Measurements from ENCODE around the gene LRRC18. TPM values are rescaled to one million over a fixed set of nuclear protein-coding genes. Genes with fewer than 3 reads are reported as not detected.
A peak's percentile ranks its signal among the peaks of the same experiment; 100 is the strongest.

The LRRC18 gene
- total RNA-seq, 4 donors from 2014 or later, result not detected

DNA sequence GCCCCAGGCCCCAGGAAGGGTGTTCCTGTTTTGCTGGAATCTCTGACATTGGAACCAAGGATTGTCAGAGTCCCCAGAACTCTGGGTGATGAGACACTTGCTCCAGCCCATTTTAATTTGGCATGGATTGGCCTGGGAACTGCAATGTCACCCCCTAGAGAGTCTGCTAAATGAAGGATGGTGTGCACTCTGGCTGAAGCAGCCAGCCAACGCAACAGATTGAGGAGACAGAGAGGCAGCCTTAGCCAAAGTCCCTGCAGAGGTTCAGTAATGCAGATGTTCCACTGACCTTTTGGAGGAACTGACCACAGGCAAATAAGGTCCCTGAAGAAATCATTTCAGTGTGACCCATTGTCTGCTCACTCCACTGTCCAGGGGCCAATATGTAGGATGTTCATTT lies 13.4 kb downstream of the LRRC18 start:
- DNase-seq (ENCODE audit: low spot score in 2 of 2), result no peak
- no peak for TF ChIP-seq POLR2A (IDR thresholded peaks at IDR 0.05)
- TF ChIP-seq CTCF (IDR thresholded peaks at IDR 0.05), result no peak
- H3K4me3 ChIP-seq (ENCODE audit: low read depth, poor library complexity, severe bottlenecking), result no peak overlapping the region
- WGBS, 2 donors, result 63 to 75% methylated on average over 1 of the region's 1 CpG
- intact Hi-C loops (cut with DNase I; ENCODE audit: low total_unique reads), result no loop called here

- intact Hi-C loops (cut with DNase I; ENCODE audit: low total_unique reads), result no loop called here
- no peak for DNase-seq (ENCODE audit: low spot score in 2 of 2)
- WGBS, 2 donors, result 90 to 94% methylated on average over 4 of the region's 4 CpGs
- TF ChIP-seq POLR2A (IDR thresholded peaks at IDR 0.05) (no peak), CTCF (IDR thresholded peaks at IDR 0.05) (no peak)
- H3K4me3 ChIP-seq (ENCODE audit: low read depth, poor library complexity, severe bottlenecking), result no peak overlapping the region
These were observed 14.7 kb downstream of the LRRC18 start for GRCh38 chr10:48924988-48925387.

- intact Hi-C loops (cut with DNase I; ENCODE audit: low total_unique reads), result no loop called here
These were observed 15.9 kb downstream of the LRRC18 start for GRCh38 chr10:48923748-48924147.

DNA sequence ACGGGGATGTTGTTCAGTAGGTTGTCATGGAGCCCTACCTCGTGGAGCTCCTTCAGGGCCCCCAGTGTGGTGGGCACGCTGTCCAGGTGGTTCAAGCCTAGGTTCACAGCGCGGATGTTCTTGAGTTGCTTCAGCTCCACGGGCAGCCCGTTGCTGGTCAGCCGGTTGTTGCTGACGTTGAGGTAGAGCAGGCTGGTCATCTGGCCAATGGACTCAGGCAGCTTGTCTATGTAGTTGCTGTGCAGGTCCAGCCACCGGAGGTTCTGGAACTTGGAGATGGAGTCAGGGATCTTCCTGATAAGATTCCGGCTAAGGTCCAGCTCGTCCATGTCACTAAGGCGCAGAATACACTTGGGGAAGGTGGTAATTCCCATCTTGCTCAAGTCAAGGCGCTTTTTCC lies 26.0 kb downstream of the LRRC18 start:
- DNase-seq (ENCODE audit: low spot score in 2 of 2), result peak in 1 of 2 donors; percentile 6
- 93 to 94% methylated on average over 10 to 14 of the region's 14 CpGs for WGBS, 2 donors
- intact Hi-C loops (cut with DNase I; ENCODE audit: low total_unique reads), result no loop called here
- H3K4me3 ChIP-seq (ENCODE audit: low read depth, poor library complexity, severe bottlenecking), result no peak overlapping the region
- no peak for TF ChIP-seq POLR2A (IDR thresholded peaks at IDR 0.05)
- no peak for TF ChIP-seq CTCF (IDR thresholded peaks at IDR 0.05)

More at GRCh38 chr10:48923748-48924147, 15.9 kb downstream of the LRRC18 start:
- 43 to 46% methylated on average over 3 of the region's 3 CpGs for whole genome bisulfite sequencing, 2 donors
- no peak for DNase-seq (ENCODE audit: low spot score in 2 of 2)
- TF ChIP-seq POLR2A (IDR thresholded peaks at IDR 0.05) (no peak), CTCF (IDR thresholded peaks at IDR 0.05) (no peak)
- H3K4me3 ChIP-seq (ENCODE audit: low read depth, poor library complexity, severe bottlenecking), result no peak overlapping the region

DNA sequence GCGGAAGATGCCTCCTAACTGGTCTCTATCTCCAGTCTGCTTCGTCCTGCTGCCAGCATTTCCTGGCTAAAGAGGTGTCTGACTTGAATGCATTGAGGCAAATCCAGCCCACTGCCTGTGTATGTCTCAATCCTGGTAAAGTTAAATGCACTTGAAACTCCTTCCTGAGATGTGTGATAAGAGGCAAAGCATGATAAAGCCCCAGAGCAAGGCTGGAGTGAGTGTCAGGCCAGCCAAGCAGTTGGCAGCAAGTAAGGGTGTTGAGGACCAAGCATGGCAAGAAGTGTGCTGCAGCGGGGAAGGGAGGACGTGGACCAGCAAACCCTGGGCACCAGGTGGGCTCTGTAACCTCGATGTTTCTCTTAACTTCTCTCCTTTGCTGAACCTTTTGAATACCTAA lies 29.1 kb downstream of the LRRC18 start:
- intact Hi-C loops (cut with DNase I; ENCODE audit: low total_unique reads), result no loop called here
- TF ChIP-seq CTCF (IDR thresholded peaks at IDR 0.05) (no peak), POLR2A (IDR thresholded peaks at IDR 0.05) (no peak)
- H3K4me3 ChIP-seq (ENCODE audit: low read depth, poor library complexity, severe bottlenecking), result no peak overlapping the region
- WGBS, 2 donors, result 85 to 95% methylated on average over 5 of the region's 5 CpGs
- peak in 1 of 2 donors; percentile 9 for DNase-seq (ENCODE audit: low spot score in 2 of 2)

DNA sequence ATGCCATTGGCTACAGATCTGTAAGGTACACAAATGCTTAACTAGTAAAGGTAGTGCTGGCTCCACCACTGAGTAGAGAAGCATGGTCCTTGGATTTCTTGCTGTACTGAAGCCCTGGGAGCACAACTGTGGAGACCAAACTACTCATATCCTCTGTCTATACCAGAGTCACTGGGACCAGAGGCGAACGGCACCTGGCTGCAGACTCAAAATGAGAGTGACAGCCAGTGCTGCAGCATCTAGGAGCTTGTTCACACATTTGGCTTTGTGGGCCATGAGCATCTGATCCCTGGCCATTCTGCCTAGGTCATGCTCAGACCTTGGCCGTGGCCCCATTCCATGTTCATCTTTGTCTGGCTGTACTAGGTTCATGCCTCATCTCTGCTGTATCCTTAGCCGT lies 31.9 kb downstream of the LRRC18 start:
- TF ChIP-seq CTCF (IDR thresholded peaks at IDR 0.05) (no peak), POLR2A (IDR thresholded peaks at IDR 0.05) (no peak)
- intact Hi-C loops (cut with DNase I; ENCODE audit: low total_unique reads), result no loop called here
- 79 to 88% methylated on average over 4 of the region's 4 CpGs for WGBS, 2 donors
- no peak overlapping the region for H3K4me3 ChIP-seq (ENCODE audit: low read depth, poor library complexity, severe bottlenecking)
- peak in 1 of 2 donors; percentile 4 for DNase-seq (ENCODE audit: low spot score in 2 of 2)

Data from lower leg skin (tissue), 4 donors.